Lower lobe of right lung (tissue), 2 donors: ENCODE measurements around the gene DIS3L2. TPM values are rescaled to one million over a fixed set of nuclear protein-coding genes. Genes with fewer than 3 reads are reported as not detected.

ENCODE experiments used
- ATAC-seq, 2 donors: fragments of 200-7000 bp; cut with Tn5 transposase; one replicate each; pipeline ENCODE4 v1.9.1; 2020 to 2022; ENCODE audit warnings: mild to moderate bottlenecking in 2 of 2, moderate library complexity in 2 of 2
- DNase-seq: peaks from one replicate; pipeline ENCODE4 v3.0.0-alpha.2; 2020
- H3K27ac ChIP-seq: fragments of 200-600 bp; one replicate; pipeline ENCODE4 v1.8.0; 2022
- H3K27me3 ChIP-seq: fragments of 200-600 bp; one replicate; pipeline ENCODE4 v1.8.0; 2022; ENCODE audit warnings: low read depth
- H3K36me3 ChIP-seq: fragments of 200-600 bp; one replicate; pipeline ENCODE4 v1.8.0; 2022; ENCODE audit warnings: mild to moderate bottlenecking
- H3K4me1 ChIP-seq: fragments of 200-600 bp; one replicate; pipeline ENCODE4 v1.8.0; 2022
- H3K4me3 ChIP-seq: fragments of 200-600 bp; one replicate; pipeline ENCODE4 v1.8.0; 2022; ENCODE audit warnings: mild to moderate bottlenecking
- H3K9me3 ChIP-seq: fragments of 200-600 bp; one replicate; pipeline ENCODE4 v1.8.0; 2022
- CTCF ChIP-seq: fragments of 200-600 bp; IDR thresholded peaks from one replicate; pipeline ENCODE4 v1.8.0; 2022; ENCODE audit warnings: antibody characterized with exemption, mild to moderate bottlenecking
- intact Hi-C: fragments of 100-400 bp; cut with DNase I; formaldehyde crosslinking; loops from one replicate; pipeline ENCODE4 v1.11.0; 2022
- total RNA-seq: library from RNA; stranded (reverse); fragmentation: NEBNext Ultra II Directional; extraction: Animal tissue kit (Norgen Biotek cat#: 25700); gene quantifications from one replicate; pipeline ENCODE4 v1.2.1, GENCODE V29; 2021
- donor health status: DM: no; HTN: yes; CAD: no; lungs with severe emphysema.

DIS3L2 gene
- total RNA-seq, 1 donor from 2014 or later = 34.4 TPM

- Histone ChIP-seq H3K36me3 (peaks cover 16% of the 10 kb centered on the region), H3K27ac (no peak overlapping the region), H3K4me3 (no peak overlapping the region), H3K9me3 (no peaks in the 10 kb centered on the region), H3K27me3 (no peaks in the 10 kb centered on the region), H3K4me1 (no peaks in the 10 kb centered on the region)
- DNase-seq = no peak
- TF ChIP-seq CTCF = no peak
- peak in 1 of 2 donors; percentile 52 for ATAC-seq
- intact Hi-C loops = no loop called here
Measured at GRCh38 chr2:232126301-232127099, 165.0 kb downstream of the DIS3L2 start.

- H3K9me3 ChIP-seq = no peaks in the 10 kb centered on the region
- no peak overlapping the region for H3K4me3 ChIP-seq
- DNase-seq (no peak), ATAC-seq (no peak)
- H3K4me1 ChIP-seq = no peaks in the 10 kb centered on the region
- H3K27ac ChIP-seq = no peak overlapping the region
- no peaks in the 10 kb centered on the region for H3K27me3 ChIP-seq
- intact Hi-C loops = no loop called here
- TF ChIP-seq CTCF = no peak
- peaks cover 24% of the 10 kb centered on the region for H3K36me3 ChIP-seq
Measured at GRCh38 chr2:232129483-232129882, 168.0 kb downstream of the DIS3L2 start.

GRCh38 chr2:232132181-232132580, 170.7 kb downstream of the DIS3L2 start:
- Histone ChIP-seq H3K4me1 (no peaks in the 10 kb centered on the region), H3K4me3 (no peak overlapping the region), H3K9me3 (no peaks in the 10 kb centered on the region), H3K27ac (no peak overlapping the region), H3K27me3 (no peaks in the 10 kb centered on the region), H3K36me3 (peaks cover 24% of the 10 kb centered on the region)
- DNase-seq (no peak), ATAC-seq (no peak)
- no peak for TF ChIP-seq CTCF
- intact Hi-C loops = no loop called here

- intact Hi-C loops = no loop called here
- no peaks in the 10 kb centered on the region for H3K4me1 ChIP-seq
- H3K27ac ChIP-seq = no peak overlapping the region
- no peak overlapping the region for H3K4me3 ChIP-seq
- H3K9me3 ChIP-seq = no peaks in the 10 kb centered on the region
- H3K27me3 ChIP-seq = no peaks in the 10 kb centered on the region
- H3K36me3 ChIP-seq = peaks cover 24% of the 10 kb centered on the region
- ATAC-seq (no peak), DNase-seq (no peak)
- no peak for TF ChIP-seq CTCF
Measured at GRCh38 chr2:232133078-232133477, 171.6 kb downstream of the DIS3L2 start.

GRCh38 chr2:232134939-232135338, 173.4 kb downstream of the DIS3L2 start:
- intact Hi-C loops = no loop called here

More at GRCh38 chr2:232134939-232135338, 173.4 kb downstream of the DIS3L2 start:
- Histone ChIP-seq H3K27me3 (no peaks in the 10 kb centered on the region), H3K36me3 (peaks cover 24% of the 10 kb centered on the region), H3K27ac (no peak overlapping the region), H3K4me1 (no peaks in the 10 kb centered on the region), H3K4me3 (no peak overlapping the region), H3K9me3 (no peaks in the 10 kb centered on the region)
- no peak for DNase-seq
- TF ChIP-seq CTCF = no peak
- ATAC-seq = no peak
